NB4 (cell line): ENCODE data around the gene SPATA31D3.
"Not testable (repeated sequence)": the region's sequence is repeated elsewhere in the genome, so short reads cannot be mapped to it uniquely, and the experiment has no call there.

Experiments used
- DNase-seq: peaks from one replicate; pipeline ENCODE4 v3.0.0; 2010; ENCODE audit warnings: low read depth
- H3K4me3 ChIP-seq: one replicate; pipeline ENCODE4 v1.5.1; 2011; ENCODE audit warnings: mild to moderate bottlenecking, low read depth, low read length, moderate library complexity
- MYC ChIP-seq: IDR thresholded peaks from 2 replicates; pipeline ENCODE4 v1.6.1; 2011; ENCODE audit warnings: low read depth, low read length
- POLR2A ChIP-seq: IDR thresholded peaks from 2 replicates; pipeline ENCODE4 v1.6.1; 2011; ENCODE audit warnings: mild to moderate bottlenecking; ENCODE audit not compliant: insufficient read length; ENCODE audit errors: extremely low read depth
- TF ChIP-seq, protein P1 (sequence below): IDR thresholded peaks from 2 replicates; pipeline ENCODE4 v1.6.1; 2011; ENCODE audit warnings: low read depth, low read length
- TF ChIP-seq, protein P2 (sequence below): IDR thresholded peaks from one replicate; pipeline ENCODE4 v1.5.1; 2012; ENCODE audit warnings: low read depth, low read length

Gene SPATA31D3

DNA sequence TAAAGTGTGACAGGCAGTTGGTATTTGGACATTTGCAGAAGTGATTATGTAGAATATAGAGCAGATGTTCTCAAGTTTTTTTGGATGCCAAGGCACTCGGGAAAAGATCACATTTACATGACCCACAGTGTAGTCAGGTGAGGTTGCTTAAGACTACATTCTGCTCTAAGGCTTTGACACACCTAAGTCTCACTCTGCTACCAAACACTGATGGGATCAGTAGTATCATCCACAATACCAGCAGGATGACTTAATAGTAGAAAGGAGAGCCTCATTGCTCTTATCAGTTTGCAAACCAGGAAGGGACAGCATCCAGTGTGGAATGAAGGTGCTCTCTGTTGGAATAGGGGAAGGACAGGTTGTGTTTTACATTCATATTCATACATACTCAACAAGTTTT is 42.8 kb downstream of the SPATA31D3 start:
- no peak overlapping the region for H3K4me3 ChIP-seq
- TF ChIP-seq MYC = no peak
- TF ChIP-seq, protein P1, sequence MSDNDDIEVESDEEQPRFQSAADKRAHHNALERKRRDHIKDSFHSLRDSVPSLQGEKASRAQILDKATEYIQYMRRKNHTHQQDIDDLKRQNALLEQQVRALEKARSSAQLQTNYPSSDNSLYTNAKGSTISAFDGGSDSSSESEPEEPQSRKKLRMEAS = no peak
- TF ChIP-seq, protein P2, sequence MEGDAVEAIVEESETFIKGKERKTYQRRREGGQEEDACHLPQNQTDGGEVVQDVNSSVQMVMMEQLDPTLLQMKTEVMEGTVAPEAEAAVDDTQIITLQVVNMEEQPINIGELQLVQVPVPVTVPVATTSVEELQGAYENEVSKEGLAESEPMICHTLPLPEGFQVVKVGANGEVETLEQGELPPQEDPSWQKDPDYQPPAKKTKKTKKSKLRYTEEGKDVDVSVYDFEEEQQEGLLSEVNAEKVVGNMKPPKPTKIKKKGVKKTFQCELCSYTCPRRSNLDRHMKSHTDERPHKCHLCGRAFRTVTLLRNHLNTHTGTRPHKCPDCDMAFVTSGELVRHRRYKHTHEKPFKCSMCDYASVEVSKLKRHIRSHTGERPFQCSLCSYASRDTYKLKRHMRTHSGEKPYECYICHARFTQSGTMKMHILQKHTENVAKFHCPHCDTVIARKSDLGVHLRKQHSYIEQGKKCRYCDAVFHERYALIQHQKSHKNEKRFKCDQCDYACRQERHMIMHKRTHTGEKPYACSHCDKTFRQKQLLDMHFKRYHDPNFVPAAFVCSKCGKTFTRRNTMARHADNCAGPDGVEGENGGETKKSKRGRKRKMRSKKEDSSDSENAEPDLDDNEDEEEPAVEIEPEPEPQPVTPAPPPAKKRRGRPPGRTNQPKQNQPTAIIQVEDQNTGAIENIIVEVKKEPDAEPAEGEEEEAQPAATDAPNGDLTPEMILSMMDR = no peak
- no peak for TF ChIP-seq POLR2A
- DNase-seq = no peak

DNA sequence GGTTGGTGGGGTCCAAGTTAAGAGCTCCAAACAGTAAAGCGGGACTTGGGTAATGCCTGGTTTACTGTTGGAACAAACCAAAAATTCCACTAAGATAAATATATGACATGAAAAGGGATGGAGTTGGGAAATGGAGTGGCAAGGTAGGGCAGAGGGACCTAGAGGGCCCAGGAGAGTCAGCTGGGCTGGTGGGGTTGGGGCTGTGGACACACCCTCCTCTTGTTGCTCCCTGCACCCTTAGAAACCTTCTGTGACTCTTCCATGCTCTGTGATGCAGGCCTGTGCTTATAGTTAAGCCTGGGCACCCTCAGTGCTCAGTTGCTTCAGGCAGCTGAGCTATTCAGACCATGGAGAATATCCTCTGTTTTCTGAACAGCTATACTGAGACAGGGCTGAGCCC is 45.2 kb downstream of the SPATA31D3 start, which contains the start of gene SPATA31D1:
SPATA31D1 (plus strand) TSS at position 301 of the 400 bp plus-strand sequence; CDS start at position 348, 47 bp downstream.
- not testable (repeated sequence) for H3K4me3 ChIP-seq, DNase-seq

DNA sequence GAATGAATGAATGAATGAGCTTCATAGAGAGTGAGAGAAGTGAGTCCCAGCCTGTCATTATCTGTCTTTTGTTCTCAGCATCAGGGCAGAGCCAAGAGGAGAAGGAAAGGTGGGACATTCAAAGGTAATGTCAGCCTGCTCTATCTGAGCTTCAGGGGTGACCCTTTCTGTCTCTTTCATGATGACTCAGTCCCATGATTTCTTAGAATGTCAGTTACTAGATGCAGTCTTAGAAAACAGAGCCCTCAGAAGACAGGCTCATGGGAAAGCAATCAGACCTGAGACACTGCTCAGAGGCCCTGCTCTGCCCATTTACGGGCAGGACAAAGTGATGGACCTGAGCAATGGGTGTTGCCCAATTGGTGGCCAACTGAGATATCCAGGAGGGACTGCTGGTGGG is 46.4 kb downstream of the SPATA31D3 start:
- DNase-seq = no peak
- TF ChIP-seq MYC (no peak), POLR2A (no peak)
- TF ChIP-seq, protein P1 = no peak
- TF ChIP-seq, protein P2 = no peak
- no peak overlapping the region for H3K4me3 ChIP-seq

DNA sequence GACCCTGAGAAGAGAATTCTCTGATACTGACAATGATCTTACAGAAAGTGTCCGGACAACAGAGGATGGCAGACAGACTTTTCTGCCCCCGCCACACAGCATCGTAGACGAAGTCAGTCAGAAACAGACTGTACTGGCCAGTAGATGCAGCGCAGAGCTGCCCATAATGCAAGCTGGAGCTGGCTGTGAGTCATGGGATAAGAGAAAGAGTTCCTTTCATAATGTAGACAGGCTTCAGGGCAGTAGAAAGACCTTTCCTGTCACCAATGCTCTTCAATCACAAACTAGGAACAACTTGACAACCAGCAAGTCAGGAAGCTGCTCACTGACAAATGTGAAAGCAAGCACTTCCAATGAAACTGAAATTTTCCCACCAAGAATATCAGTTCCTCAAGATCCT is 50.4 kb downstream of the SPATA31D3 start:
- no peak for DNase-seq
- TF ChIP-seq, protein P2 = no peak
- TF ChIP-seq POLR2A (no peak), MYC (no peak)
- TF ChIP-seq, protein P1 = no peak
- no peak overlapping the region for H3K4me3 ChIP-seq
